ENCODE results near the gene CSTB. TPM values are rescaled to one million over a fixed set of nuclear protein-coding genes. Genes with fewer than 3 reads are reported as not detected.

The CSTB gene
- total RNA-seq, 1 experiment from 2014 or later = 36.1 TPM

GRCh38 chr21:43786300-43786806 is 10.2 kb upstream of the CSTB start:
- ATAC-seq = no peak
- no peak for DNase-seq (ENCODE audit: low spot score)
- CTCF ChIA-PET = no interaction called here
- Mint-ChIP-seq H3K4me3 (no peak overlapping the region), H3K4me1 (peaks cover 11% of the 10 kb centered on the region), H3K9me3 (no peaks in the 10 kb centered on the region), H3K27ac (no peak overlapping the region; the same call in 1 of the 2 replicates), H3K27me3 (ENCODE audit: low read depth) (no peaks in the 10 kb centered on the region), H3K36me3 (peaks cover 7% of the 10 kb centered on the region; the same call in 1 of the 2 replicates)
- POLR2A ChIA-PET = no interaction called here
- no peak for TF ChIP-seq CREM (CRISPR knock-in tag; IDR thresholded peaks at IDR 0.05)
- no peak for TF ChIP-seq ZNF219 (CRISPR knock-in tag; IDR thresholded peaks at IDR 0.05; ENCODE audit: borderline replicate concordance)
- TF ChIP-seq SMAD4 (CRISPR knock-in tag; IDR thresholded peaks at IDR 0.05) = no peak
- TF ChIP-seq ZNF232 (CRISPR knock-in tag; IDR thresholded peaks at IDR 0.05) = no peak
- TF ChIP-seq ZNF416 (CRISPR knock-in tag; IDR thresholded peaks at IDR 0.05) = no peak
- TF ChIP-seq TEAD1 (CRISPR knock-in tag; IDR thresholded peaks at IDR 0.05) = no peak
- TF ChIP-seq ZNF263 (CRISPR knock-in tag; IDR thresholded peaks at IDR 0.05; ENCODE audit: low read depth) = no peak
- no peak for TF ChIP-seq ZNF423 (CRISPR knock-in tag; IDR thresholded peaks at IDR 0.05)
- no peak for TF ChIP-seq ATF2 (CRISPR knock-in tag; IDR thresholded peaks at IDR 0.05; ENCODE audit: borderline replicate concordance, low read depth)

GRCh38 chr21:43785134-43785533 is 9.0 kb upstream of the CSTB start:
- POLR2A ChIA-PET = no interaction called here
- peaks cover 2% of the 10 kb centered on the region for H3K4me1 Mint-ChIP-seq
- CTCF ChIA-PET = no interaction called here

GRCh38 chr21:43783098-43783700 is 7.1 kb upstream of the CSTB start:
- DNase-seq (ENCODE audit: low spot score) (no peak), ATAC-seq (no peak)
- peak; percentile 61 for TF ChIP-seq GABPB1 (CRISPR knock-in tag; IDR thresholded peaks at IDR 0.05)
- TF ChIP-seq ZNF671 (CRISPR knock-in tag; IDR thresholded peaks at IDR 0.05) = no peak
- H3K27ac Mint-ChIP-seq = no peak overlapping the region
- ChIA-PET POLR2A (interaction anchor here (0.5 to 0.6 kb wide), 2 partner anchors 70 to 260 kb away, joined by 6 read pairs; no protein-coding TSS in a partner anchor), CTCF (no interaction called here)
- no peaks in the 10 kb centered on the region for H3K36me3 Mint-ChIP-seq
- H3K27me3 Mint-ChIP-seq (ENCODE audit: low read depth) = no peaks in the 10 kb centered on the region
- no peak overlapping the region for H3K4me3 Mint-ChIP-seq
- peaks cover 11% of the 10 kb centered on the region for H3K4me1 Mint-ChIP-seq
- H3K9me3 Mint-ChIP-seq = no peaks in the 10 kb centered on the region

More at GRCh38 chr21:43785134-43785533, 9.0 kb upstream of the CSTB start:
- H3K36me3 Mint-ChIP-seq = no peaks in the 10 kb centered on the region
- TF ChIP-seq ATF3 (CRISPR knock-in tag; conservative IDR thresholded peaks at IDR 0.05) = no peak
- no peak for DNase-seq (ENCODE audit: low spot score)
- no peak overlapping the region for H3K4me3 Mint-ChIP-seq
- no peak for ATAC-seq
- H3K27me3 Mint-ChIP-seq (ENCODE audit: low read depth) = no peaks in the 10 kb centered on the region
- no peaks in the 10 kb centered on the region for H3K9me3 Mint-ChIP-seq
- H3K27ac Mint-ChIP-seq = no peak overlapping the region

GRCh38 chr21:43782431-43783097 is 6.5 kb upstream of the CSTB start:
- no peak overlapping the region for H3K27ac Mint-ChIP-seq
- H3K27me3 Mint-ChIP-seq (ENCODE audit: low read depth) = no peaks in the 10 kb centered on the region
- H3K9me3 Mint-ChIP-seq = no peaks in the 10 kb centered on the region
- H3K36me3 Mint-ChIP-seq = no peaks in the 10 kb centered on the region
- CTCF ChIA-PET = no interaction called here
- H3K4me3 Mint-ChIP-seq = no peak overlapping the region
- ATAC-seq (no peak), DNase-seq (ENCODE audit: low spot score) (no peak)
- POLR2A ChIA-PET = no interaction called here
- peaks cover 13% of the 10 kb centered on the region for H3K4me1 Mint-ChIP-seq
- no peak for TF ChIP-seq USF1 (CRISPR knock-in tag; IDR thresholded peaks at IDR 0.05)
- TF ChIP-seq ZNF263 (CRISPR knock-in tag; IDR thresholded peaks at IDR 0.05; ENCODE audit: low read depth) = no peak
- no peak for TF ChIP-seq ATF1 (CRISPR knock-in tag; IDR thresholded peaks at IDR 0.05)
- TF ChIP-seq PRDM15 (CRISPR knock-in tag; IDR thresholded peaks at IDR 0.05) = no peak
- no peak for TF ChIP-seq NR1H2 (CRISPR knock-in tag; IDR thresholded peaks at IDR 0.05)
- TF ChIP-seq CREM (CRISPR knock-in tag; IDR thresholded peaks at IDR 0.05) = no peak
- no peak for TF ChIP-seq CREB1 (CRISPR knock-in tag; IDR thresholded peaks at IDR 0.05)
- TF ChIP-seq ERG (CRISPR knock-in tag; IDR thresholded peaks at IDR 0.05) = no peak

All from WTC11 (cell line).